ENCODE measurements around the gene PLA2G2F. TPM values are rescaled to one million over a fixed set of nuclear protein-coding genes. Genes with fewer than 3 reads are reported as not detected.
"Not testable (repeated sequence)": the region's sequence is repeated elsewhere in the genome, so short reads cannot be mapped to it uniquely, and the experiment has no call there.

PLA2G2F gene
- total RNA-seq, 4 donors from 2014 or later = not detected

GRCh38 chr1:20126041-20126805 is 12.9 kb upstream of the PLA2G2F start:
- no peak overlapping the region for H3K4me3 ChIP-seq (replicated peaks in 1 of 3)
- H3K9me3 ChIP-seq = no peaks in the 10 kb centered on the region
- H3K27me3 ChIP-seq = no peaks in the 10 kb centered on the region
- no peak for DNase-seq
- WGBS, 2 donors = 47 to 53% methylated on average over 8 to 9 of the region's 9 CpGs
- TF ChIP-seq POLR2A (IDR thresholded peaks at IDR 0.05) = no peak
- TF ChIP-seq CTCF (IDR thresholded peaks at IDR 0.05) = no peak
- intact Hi-C loops (cut with DNase I) = no loop called here
- no peaks in the 10 kb centered on the region for H3K36me3 ChIP-seq
- H3K27ac ChIP-seq = no peak overlapping the region
- H3K4me1 ChIP-seq = no peaks in the 10 kb centered on the region

- intact Hi-C loops (cut with DNase I) = no loop called here
- 96 to 98% methylated on average over 8 to 10 of the region's 10 CpGs for WGBS, 2 donors
These were observed 12.2 kb upstream of the PLA2G2F start for GRCh38 chr1:20126806-20127440.

GRCh38 chr1:20130518-20130917 is 8.6 kb upstream of the PLA2G2F start:
- H3K27me3 ChIP-seq; H3K27ac ChIP-seq; H3K4me1 ChIP-seq; intact Hi-C loops (cut with DNase I); DNase-seq; H3K9me3 ChIP-seq; H3K36me3 ChIP-seq; H3K4me3 ChIP-seq (replicated peaks in 1 of 3): not testable (repeated sequence)
- 91% methylated on average over 3 of the region's 3 CpGs for WGBS, 2 donors

More at GRCh38 chr1:20126806-20127440, 12.2 kb upstream of the PLA2G2F start:
- no peak overlapping the region for H3K27ac ChIP-seq
- H3K4me3 ChIP-seq (replicated peaks in 1 of 3) = no peak overlapping the region
- no peaks in the 10 kb centered on the region for H3K27me3 ChIP-seq
- no peaks in the 10 kb centered on the region for H3K9me3 ChIP-seq
- no peak for DNase-seq
- no peak for TF ChIP-seq POLR2A (IDR thresholded peaks at IDR 0.05)
- no peak for TF ChIP-seq CTCF (IDR thresholded peaks at IDR 0.05)
- H3K4me1 ChIP-seq = no peaks in the 10 kb centered on the region
- H3K36me3 ChIP-seq = no peaks in the 10 kb centered on the region

- no peak for DNase-seq
- no peaks in the 10 kb centered on the region for H3K9me3 ChIP-seq
- no peaks in the 10 kb centered on the region for H3K4me1 ChIP-seq
- H3K36me3 ChIP-seq = no peaks in the 10 kb centered on the region
- 91 to 93% methylated on average over 3 of the region's 3 CpGs for WGBS, 2 donors
- intact Hi-C loops (cut with DNase I) = no loop called here
- no peak overlapping the region for H3K27ac ChIP-seq
- no peak overlapping the region for H3K4me3 ChIP-seq (replicated peaks in 1 of 3)
- TF ChIP-seq POLR2A (IDR thresholded peaks at IDR 0.05) (no peak), CTCF (IDR thresholded peaks at IDR 0.05) (no peak)
- H3K27me3 ChIP-seq = no peaks in the 10 kb centered on the region
These were observed 4.1 kb upstream of the PLA2G2F start for GRCh38 chr1:20134995-20135394.

GRCh38 chr1:20136249-20136648 is 2.9 kb upstream of the PLA2G2F start:
- intact Hi-C loops (cut with DNase I) = no loop called here
- Histone ChIP-seq H3K9me3 (no peaks in the 10 kb centered on the region), H3K4me1 (no peaks in the 10 kb centered on the region), H3K36me3 (no peaks in the 10 kb centered on the region), H3K27me3 (no peaks in the 10 kb centered on the region), H3K4me3 (replicated peaks in 1 of 3) (no peak overlapping the region), H3K27ac (no peak overlapping the region)
- DNase-seq = no peak
- 91 to 98% methylated on average over 3 of the region's 3 CpGs for WGBS, 2 donors
- TF ChIP-seq CTCF (IDR thresholded peaks at IDR 0.05) (no peak), POLR2A (IDR thresholded peaks at IDR 0.05) (no peak)
